Astrocyte (in vitro differentiated cells and primary cell): Measurements from ENCODE around the gene ABHD16A. TPM values are rescaled to one million over a fixed set of nuclear protein-coding genes. Genes with fewer than 3 reads are reported as not detected.

Experiments
- DNase-seq: peaks from one replicate; pipeline ENCODE4 v3.0.0-alpha.2; 2010; ENCODE audit warnings: low read depth
- FAIRE-seq: peaks from 2 replicates; lab custom pipeline; 2011; peaks lifted over from hg19 to GRCh38; lab: Jason Lieb, UNC
- H2AFZ ChIP-seq: 2 replicates; pipeline ENCODE4 v1.6.0; 2012; ENCODE audit warnings: low read depth, low read length, inconsistent platforms
- H3K27ac ChIP-seq: 2 replicates; pipeline ENCODE4 v1.5.1; 2011; ENCODE audit warnings: low read depth, low read length, inconsistent platforms
- H3K27me3 ChIP-seq: 2 replicates; pipeline ENCODE4 v1.6.0; 2011; ENCODE audit warnings: low read length, inconsistent platforms; ENCODE audit not compliant: insufficient read depth
- H3K36me3 ChIP-seq: 2 replicates; pipeline ENCODE4 v1.5.1; 2011; ENCODE audit warnings: low read length, inconsistent platforms; ENCODE audit not compliant: insufficient read depth
- H3K4me1 ChIP-seq: 2 replicates; pipeline ENCODE4 v1.5.1; 2011; ENCODE audit warnings: low read length, inconsistent platforms; ENCODE audit not compliant: insufficient read depth
- H3K4me2 ChIP-seq: 2 replicates; pipeline ENCODE4 v1.6.0; 2012; ENCODE audit warnings: low read length, inconsistent platforms
- H3K4me3 ChIP-seq: 2 replicates; pipeline ENCODE4 v1.5.1; 2011; ENCODE audit warnings: low read depth, mild to moderate bottlenecking, low read length, inconsistent platforms; ENCODE audit not compliant: insufficient read depth
- H3K79me2 ChIP-seq: 2 replicates; pipeline ENCODE4 v1.6.0; 2012; ENCODE audit warnings: mild to moderate bottlenecking, low read length, inconsistent platforms; ENCODE audit not compliant: insufficient read depth
- H3K9ac ChIP-seq: 2 replicates; pipeline ENCODE4 v1.6.0; 2012; ENCODE audit warnings: mild to moderate bottlenecking, low read length, inconsistent platforms
- H3K9me3 ChIP-seq: 2 replicates; pipeline ENCODE4 v1.5.1; 2012; ENCODE audit warnings: low read depth, mild to moderate bottlenecking, low read length, inconsistent platforms; ENCODE audit not compliant: insufficient read depth
- H4K20me1 ChIP-seq: 2 replicates; pipeline ENCODE4 v1.6.0; 2012; ENCODE audit warnings: low read length, inconsistent platforms; ENCODE audit not compliant: insufficient read depth
- H3K27ac Mint-ChIP-seq: one replicate; pipeline ENCODE4 v1.8.0; 2021; ENCODE audit warnings: mild to moderate bottlenecking, mixed read lengths; ENCODE audit not compliant: unreplicated experiment
- H3K27me3 Mint-ChIP-seq: one replicate; pipeline ENCODE4 v1.8.0; 2021; ENCODE audit warnings: low read depth, mixed read lengths; ENCODE audit not compliant: unreplicated experiment
- H3K36me3 Mint-ChIP-seq: one replicate; pipeline ENCODE4 v1.8.0; 2021; ENCODE audit warnings: low read depth, mixed read lengths; ENCODE audit not compliant: unreplicated experiment
- H3K4me1 Mint-ChIP-seq: one replicate; pipeline ENCODE4 v1.8.0; 2021; ENCODE audit warnings: low read depth, mixed read lengths; ENCODE audit not compliant: unreplicated experiment
- H3K4me3 Mint-ChIP-seq: one replicate; pipeline ENCODE4 v1.8.0; 2021; ENCODE audit warnings: mild to moderate bottlenecking, moderate library complexity, mixed read lengths; ENCODE audit not compliant: unreplicated experiment
- H3K9me3 Mint-ChIP-seq: one replicate; pipeline ENCODE4 v1.8.0; 2021; ENCODE audit warnings: mild to moderate bottlenecking, mixed read lengths; ENCODE audit not compliant: unreplicated experiment
- EZH2 ChIP-seq: IDR thresholded peaks from 2 replicates; pipeline ENCODE4 v1.6.1; 2012; ENCODE audit warnings: mild to moderate bottlenecking, low read length, inconsistent platforms; ENCODE audit not compliant: insufficient read depth
- total RNA-seq: library from RNA; stranded (reverse); gene quantifications from 2 replicates; pipeline ENCODE4 v1.2.1, GENCODE V29; 2021
- TF ChIP-seq, protein P1 (sequence below): IDR thresholded peaks from 2 replicates; pipeline ENCODE4 v1.5.1; 2011; ENCODE audit warnings: low read depth, mild to moderate bottlenecking, inconsistent platforms, low read length, moderate library complexity; ENCODE audit not compliant: insufficient read depth

Gene ABHD16A
- total RNA-seq, 1 donor from 2014 or later = 38.3 TPM

DNA sequence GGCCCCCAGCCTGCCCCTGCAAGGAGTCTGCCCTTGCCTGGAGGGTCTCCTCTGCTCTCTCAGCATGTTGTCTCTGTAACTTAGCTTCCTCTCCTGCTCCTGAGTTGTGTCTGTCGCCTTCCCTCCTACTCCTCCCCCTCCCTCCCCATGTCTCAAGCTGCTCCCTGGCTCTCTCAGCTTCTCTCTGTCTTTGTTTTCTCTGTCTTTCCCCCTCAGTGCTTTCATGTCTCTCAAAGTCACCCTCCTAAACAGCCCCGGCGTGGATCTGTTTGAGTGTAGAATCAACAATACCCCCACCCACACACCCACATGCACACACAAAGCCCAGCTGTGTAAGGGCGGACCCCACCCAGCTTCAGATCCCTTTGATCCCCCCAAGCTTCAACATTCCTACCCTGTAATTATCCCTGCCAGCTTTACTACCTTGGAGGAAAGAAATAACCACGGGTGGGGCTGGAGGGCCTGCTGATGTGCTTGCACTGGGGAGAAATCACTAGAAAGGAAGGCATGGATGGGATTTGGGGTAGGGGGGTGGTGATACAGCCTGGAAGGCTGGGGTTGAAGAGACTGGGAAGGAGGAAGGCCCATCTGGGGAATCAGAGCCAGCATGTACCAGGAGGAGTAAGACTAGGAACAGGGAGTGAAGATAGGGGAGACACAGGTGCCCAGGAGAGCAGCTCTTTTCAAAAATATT lies 11.0 kb upstream of the ABHD16A start:
- peaks cover 2% of the 10 kb centered on the region for H3K27me3 ChIP-seq
- no peak for TF ChIP-seq EZH2
- FAIRE-seq (no peak), DNase-seq (no peak)
- no peaks in the 10 kb centered on the region for H3K36me3 ChIP-seq
- H3K4me2 ChIP-seq = no peak overlapping the region
- H3K4me1 ChIP-seq = no peaks in the 10 kb centered on the region
- no peak overlapping the region for H3K4me3 ChIP-seq
- H4K20me1 ChIP-seq = no peaks in the 10 kb centered on the region
- peaks cover 2% of the 10 kb centered on the region for H3K36me3 Mint-ChIP-seq
- no peak overlapping the region for H3K27ac ChIP-seq
- no peak overlapping the region for H3K9ac ChIP-seq
- no peak overlapping the region for H3K4me3 Mint-ChIP-seq
- H3K9me3 Mint-ChIP-seq = peaks cover 2% of the 10 kb centered on the region
- no peak overlapping the region for H2AFZ ChIP-seq
- H3K27me3 Mint-ChIP-seq = peaks cover 16% of the 10 kb centered on the region
- H3K79me2 ChIP-seq = no peaks in the 10 kb centered on the region
- H3K27ac Mint-ChIP-seq = peak overlapping the region; percentile 31
- peaks cover 6% of the 10 kb centered on the region for H3K4me1 Mint-ChIP-seq
- no peaks in the 10 kb centered on the region for H3K9me3 ChIP-seq

DNA sequence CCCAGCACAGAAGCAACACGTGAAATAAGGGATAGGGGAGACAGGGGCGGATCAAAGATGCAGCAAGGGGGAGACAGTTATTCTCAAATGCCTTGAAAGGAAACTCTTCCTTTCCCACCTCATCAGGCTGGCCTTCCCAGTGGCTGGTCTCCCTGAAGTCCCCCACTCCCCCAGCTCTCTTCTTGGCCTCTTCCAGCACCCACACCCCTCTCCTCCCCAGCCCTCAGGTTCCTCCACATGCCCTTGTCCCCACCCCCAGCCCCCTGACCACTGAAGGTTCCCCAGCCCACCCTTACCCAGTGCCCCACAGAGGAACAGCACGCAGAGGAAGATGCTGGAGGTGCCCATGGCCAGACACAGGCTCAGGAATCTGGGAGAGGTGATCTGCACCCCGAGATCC lies 10.3 kb upstream of the ABHD16A start:
- H3K27ac ChIP-seq = no peak overlapping the region
- H3K4me1 Mint-ChIP-seq = peaks cover 6% of the 10 kb centered on the region
- H3K36me3 ChIP-seq = no peaks in the 10 kb centered on the region
- H3K4me3 Mint-ChIP-seq = no peak overlapping the region
- H3K27ac Mint-ChIP-seq = no peak overlapping the region
- H3K79me2 ChIP-seq = no peaks in the 10 kb centered on the region
- H4K20me1 ChIP-seq = no peaks in the 10 kb centered on the region
- H3K4me2 ChIP-seq = no peak overlapping the region
- H3K27me3 Mint-ChIP-seq = peaks cover 14% of the 10 kb centered on the region
- no peak for TF ChIP-seq EZH2
- TF ChIP-seq, protein P1, sequence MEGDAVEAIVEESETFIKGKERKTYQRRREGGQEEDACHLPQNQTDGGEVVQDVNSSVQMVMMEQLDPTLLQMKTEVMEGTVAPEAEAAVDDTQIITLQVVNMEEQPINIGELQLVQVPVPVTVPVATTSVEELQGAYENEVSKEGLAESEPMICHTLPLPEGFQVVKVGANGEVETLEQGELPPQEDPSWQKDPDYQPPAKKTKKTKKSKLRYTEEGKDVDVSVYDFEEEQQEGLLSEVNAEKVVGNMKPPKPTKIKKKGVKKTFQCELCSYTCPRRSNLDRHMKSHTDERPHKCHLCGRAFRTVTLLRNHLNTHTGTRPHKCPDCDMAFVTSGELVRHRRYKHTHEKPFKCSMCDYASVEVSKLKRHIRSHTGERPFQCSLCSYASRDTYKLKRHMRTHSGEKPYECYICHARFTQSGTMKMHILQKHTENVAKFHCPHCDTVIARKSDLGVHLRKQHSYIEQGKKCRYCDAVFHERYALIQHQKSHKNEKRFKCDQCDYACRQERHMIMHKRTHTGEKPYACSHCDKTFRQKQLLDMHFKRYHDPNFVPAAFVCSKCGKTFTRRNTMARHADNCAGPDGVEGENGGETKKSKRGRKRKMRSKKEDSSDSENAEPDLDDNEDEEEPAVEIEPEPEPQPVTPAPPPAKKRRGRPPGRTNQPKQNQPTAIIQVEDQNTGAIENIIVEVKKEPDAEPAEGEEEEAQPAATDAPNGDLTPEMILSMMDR = no peak
- H3K27me3 ChIP-seq = peaks cover 2% of the 10 kb centered on the region
- FAIRE-seq (no peak), DNase-seq (no peak)
- H3K9me3 Mint-ChIP-seq = peaks cover under 1% of the 10 kb centered on the region
- H3K36me3 Mint-ChIP-seq = peaks cover 2% of the 10 kb centered on the region
- no peaks in the 10 kb centered on the region for H3K4me1 ChIP-seq
- H3K4me3 ChIP-seq = no peak overlapping the region
- H3K9ac ChIP-seq = no peak overlapping the region
- H3K9me3 ChIP-seq = no peaks in the 10 kb centered on the region
- H2AFZ ChIP-seq = no peak overlapping the region

DNA sequence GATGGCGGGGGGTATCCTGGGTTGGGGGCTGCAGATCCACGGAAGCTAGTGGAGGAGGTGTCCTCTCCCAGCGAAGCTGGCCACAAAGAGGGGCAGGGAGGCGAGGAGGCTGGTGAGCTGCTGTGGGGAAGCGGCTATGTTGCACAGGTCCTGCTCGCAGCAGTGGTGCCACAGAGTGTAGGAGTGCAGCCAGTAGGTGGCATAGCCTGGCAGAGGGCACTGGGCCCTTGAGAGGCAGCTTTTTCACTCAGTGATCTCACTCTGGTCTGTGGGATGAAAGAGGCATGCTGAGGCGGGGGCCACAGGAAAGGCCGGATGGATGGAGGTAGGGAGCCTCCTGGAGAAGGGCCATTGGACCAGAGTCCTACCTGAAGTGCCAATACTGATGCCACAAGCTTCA lies 9.2 kb upstream of the ABHD16A start:
- H3K27ac Mint-ChIP-seq = no peak overlapping the region
- H3K9me3 Mint-ChIP-seq = no peaks in the 10 kb centered on the region
- H3K36me3 ChIP-seq = no peaks in the 10 kb centered on the region
- TF ChIP-seq, protein P1 = no peak
- no peak for TF ChIP-seq EZH2
- H3K36me3 Mint-ChIP-seq = peaks cover 2% of the 10 kb centered on the region
- H3K4me1 Mint-ChIP-seq = peaks cover 6% of the 10 kb centered on the region
- no peak overlapping the region for H3K9ac ChIP-seq
- no peak overlapping the region for H3K4me3 Mint-ChIP-seq
- H3K27me3 Mint-ChIP-seq = peaks cover 15% of the 10 kb centered on the region
- no peak overlapping the region for H3K4me2 ChIP-seq
- H3K27me3 ChIP-seq = peaks cover 2% of the 10 kb centered on the region
- H4K20me1 ChIP-seq = no peaks in the 10 kb centered on the region
- no peak overlapping the region for H3K27ac ChIP-seq
- H3K9me3 ChIP-seq = no peaks in the 10 kb centered on the region
- DNase-seq (no peak), FAIRE-seq (no peak)
- no peaks in the 10 kb centered on the region for H3K4me1 ChIP-seq
- no peak overlapping the region for H3K4me3 ChIP-seq
- H2AFZ ChIP-seq = no peak overlapping the region
- no peaks in the 10 kb centered on the region for H3K79me2 ChIP-seq
